Naive thymus-derived CD8-positive, alpha-beta T cell (primary cell): Measurements from ENCODE around the gene IDS. TPM values are rescaled to one million over a fixed set of nuclear protein-coding genes. Genes with fewer than 3 reads are reported as not detected.
A peak's percentile ranks its signal among the peaks of the same experiment; 100 is the strongest.
"Not testable (repeated sequence)": the region's sequence is repeated elsewhere in the genome, so short reads cannot be mapped to it uniquely, and the experiment has no call there.

Experiments used
- ATAC-seq, 2 donors: fragments of 150-1000 bp; cut with Tn5 transposase in 1 of 2; sonication (Bioruptor Pico), chemical (Tn5 transposase) in 1 of 2; 1 replicate in 1 of 2; 2 replicates in 1 of 2; pipeline ENCODE4 v1.10.0; 2021; ENCODE audit warnings: mild to moderate bottlenecking in 2 of 2, moderate library complexity in 2 of 2
- POLR2A ChIA-PET: fragments of 350-600 bp; sonication (Branson Sonifier 250); formaldehyde crosslinking; loops from one replicate; lab custom pipeline; 2021; ENCODE audit warnings: antibody characterized with exemption; lab: Charles Lee
- DNase-seq, 10 donors: peaks; one replicate each; pipeline versions ENCODE4 v3.0.0 to v3.0.0-alpha.2; 2020 to 2022
- H3K27ac Mint-ChIP-seq, 10 donors: one replicate each; pipeline ENCODE4 v1.8.0; 2020 to 2022; ENCODE audit warnings: mild to moderate bottlenecking in 10 of 10, mixed read lengths in 10 of 10, moderate library complexity in 4 of 10, inconsistent platforms in 1 of 10
- H3K27me3 Mint-ChIP-seq, 5 donors: one replicate each; pipeline ENCODE4 v1.8.0; 2021 to 2022; ENCODE audit warnings: mixed read lengths in 5 of 5
- H3K36me3 Mint-ChIP-seq, 3 donors: one replicate each; pipeline ENCODE4 v1.8.0; 2020 to 2022; ENCODE audit warnings: mixed read lengths in 3 of 3, mild to moderate bottlenecking in 2 of 3, inconsistent platforms in 1 of 3
- H3K4me1 Mint-ChIP-seq, 4 donors: one replicate each; pipeline ENCODE4 v1.8.0; 2021 to 2022; ENCODE audit warnings: mixed read lengths in 4 of 4
- H3K4me3 Mint-ChIP-seq, 10 donors: one replicate each; pipeline ENCODE4 v1.8.0; 2020 to 2022; ENCODE audit warnings: mild to moderate bottlenecking in 10 of 10, mixed read lengths in 10 of 10, moderate library complexity in 6 of 10, inconsistent platforms in 1 of 10
- H3K9me3 Mint-ChIP-seq, 9 donors: one replicate each; pipeline ENCODE4 v1.8.0; 2020 to 2022; ENCODE audit warnings: mixed read lengths in 9 of 9, mild to moderate bottlenecking in 3 of 9, inconsistent platforms in 1 of 9, moderate library complexity in 1 of 9
- polyA plus RNA-seq, 3 donors: library from polyadenylated mRNA; unstranded; fragments of 300-500 nt; fragmentation: Illumina TruSeq; gene quantifications; one replicate each; pipeline ENCODE4 v1.2.3, GENCODE V29; 2021
- total RNA-seq, 8 experiments: library from RNA in 2 of 8; stranded (reverse) in 2 of 8; gene quantifications; one replicate each; pipeline ENCODE4 v1.2.3 and lab custom pipeline; 2021 to 2026

Gene IDS
- total and polyA plus RNA-seq, 5 experiments from 2014 or later = 65.4 to 164 (median 98.4) TPM

GRCh38 chrX:149510386-149510785, 5.3 kb upstream of the IDS start:
- Mint-ChIP-seq H3K4me3 (no peak overlapping the region), H3K4me1 (peaks cover 5 to 34% (median 26%) of the 10 kb centered on the region in 4 donors), H3K27ac (peak overlapping the region in 4 of 10 donors; percentile 11 to 78 (median 49)), H3K27me3 (peaks cover 0 to 2% (median 0%) of the 10 kb centered on the region in 5 donors), H3K36me3 (no peaks in the 10 kb centered on the region), H3K9me3 (no peaks in the 10 kb centered on the region)
- ATAC-seq (peak in 1 of 2 donors; percentile 44), DNase-seq (no peak)
- POLR2A ChIA-PET = no interaction called here

- no peak for DNase-seq
- POLR2A ChIA-PET = no interaction called here
- Mint-ChIP-seq H3K36me3 (peaks cover 0 to 3% (median 2%) of the 10 kb centered on the region in 3 donors), H3K4me3 (no peak overlapping the region), H3K4me1 (peaks cover 11 to 29% (median 23%) of the 10 kb centered on the region in 4 donors), H3K9me3 (no peaks in the 10 kb centered on the region), H3K27ac (no peak overlapping the region), H3K27me3 (peaks cover 0 to 2% (median 0%) of the 10 kb centered on the region in 5 donors)
- no peak for ATAC-seq
Measured at GRCh38 chrX:149508467-149508866, 3.4 kb upstream of the IDS start.

- no peak overlapping the region for H3K4me3 Mint-ChIP-seq
- POLR2A ChIA-PET = interaction anchor here (0.9 to 2.9 kb wide), 2 partner anchors 15 to 34 kb away, joined by 4 to 14 read pairs; partner anchors contain the start of gene EOLA1
Measured at GRCh38 chrX:149506349-149506748, 1.2 kb upstream of the IDS start.

GRCh38 chrX:149505671-149506070, 565 bp upstream of the IDS start:
- peaks cover 0 to 19% (median 3%) of the 10 kb centered on the region in 3 donors for H3K36me3 Mint-ChIP-seq
- H3K27me3 Mint-ChIP-seq = peaks cover 0 to 2% (median 0%) of the 10 kb centered on the region in 5 donors
- ATAC-seq (no peak), DNase-seq (no peak)
- no peaks in the 10 kb centered on the region for H3K9me3 Mint-ChIP-seq
- H3K4me1 Mint-ChIP-seq = peaks cover 11 to 46% (median 32%) of the 10 kb centered on the region in 4 donors
- peak overlapping the region; percentile 70 to 100 (median 97) for H3K27ac Mint-ChIP-seq
- POLR2A ChIA-PET = interaction anchor here (0.8 to 2.9 kb wide), 8 partner anchors 9 to 434 kb away, joined by 3 to 41 read pairs (median 5); partner anchors contain the start of gene EOLA1
- peak overlapping the region; percentile 85 to 99 (median 93) for H3K4me3 Mint-ChIP-seq

More at GRCh38 chrX:149506349-149506748, 1.2 kb upstream of the IDS start:
- no peaks in the 10 kb centered on the region for H3K9me3 Mint-ChIP-seq
- DNase-seq (no peak), ATAC-seq (no peak)
- H3K4me1 Mint-ChIP-seq = peaks cover 11 to 42% (median 26%) of the 10 kb centered on the region in 4 donors
- peaks cover 0 to 2% (median 0%) of the 10 kb centered on the region in 5 donors for H3K27me3 Mint-ChIP-seq
- peaks cover 0 to 16% (median 3%) of the 10 kb centered on the region in 3 donors for H3K36me3 Mint-ChIP-seq
- peak overlapping the region in 8 of 10 donors; percentile 69 to 100 (median 97) for H3K27ac Mint-ChIP-seq

- POLR2A ChIA-PET = interaction anchor here (0.8 to 2.9 kb wide), 6 partner anchors 10 to 434 kb away, joined by 3 to 41 read pairs (median 9); partner anchors contain the start of genes EOLA1 and EOLA2
- H3K27me3 Mint-ChIP-seq = no peaks in the 10 kb centered on the region
- H3K4me1 Mint-ChIP-seq = peaks cover 9 to 41% (median 38%) of the 10 kb centered on the region in 4 donors
- peak in 9 of 10 donors; percentile 33 to 84 (median 54) for DNase-seq
- ATAC-seq = peak; percentile 25 to 51
- H3K9me3 Mint-ChIP-seq = no peaks in the 10 kb centered on the region
- peak overlapping the region; percentile 95 to 100 (median 97) for H3K27ac Mint-ChIP-seq
- H3K36me3 Mint-ChIP-seq = peaks cover 0 to 29% (median 4%) of the 10 kb centered on the region in 3 donors
- peak overlapping the region; percentile 85 to 99 (median 93) for H3K4me3 Mint-ChIP-seq
Measured at GRCh38 chrX:149504226-149504914, 736 bp downstream of the IDS start.

- Mint-ChIP-seq H3K4me3 (peak overlapping the region in 9 of 10 donors; percentile 85 to 99 (median 93)), H3K27ac (peak overlapping the region in 8 of 10 donors; percentile 35 to 100 (median 98)), H3K4me1 (peaks cover 9 to 41% (median 39%) of the 10 kb centered on the region in 4 donors), H3K36me3 (peaks cover 0 to 39% (median 5%) of the 10 kb centered on the region in 3 donors)
- DNase-seq (peak; percentile 28 to 89 (median 62)), ATAC-seq (peak; percentile 61)
- POLR2A ChIA-PET = interaction anchor here (2.2 to 2.9 kb wide), 2 partner anchors 18 to 37 kb away, joined by 14 to 41 read pairs; partner anchors contain the start of gene EOLA1
- not testable (repeated sequence) for H3K9me3 Mint-ChIP-seq, H3K27me3 Mint-ChIP-seq
Measured at GRCh38 chrX:149503446-149503845, 1.7 kb downstream of the IDS start.

GRCh38 chrX:149502923-149503322, 2.2 kb downstream of the IDS start:
- DNase-seq = peak in 1 of 10 donors; percentile 27

GRCh38 chrX:149499766-149500165, 5.3 kb downstream of the IDS start:
- POLR2A ChIA-PET = no interaction called here
- Mint-ChIP-seq H3K27ac (peak overlapping the region in 2 of 10 donors; percentile 11 to 67), H3K36me3 (peaks cover 0 to 68% (median 13%) of the 10 kb centered on the region in 3 donors), H3K27me3 (no peaks in the 10 kb centered on the region), H3K4me3 (no peak overlapping the region), H3K4me1 (peaks cover 9 to 35% (median 29%) of the 10 kb centered on the region in 4 donors), H3K9me3 (no peaks in the 10 kb centered on the region)
- no peak for DNase-seq
- ATAC-seq = no peak

More at GRCh38 chrX:149502923-149503322, 2.2 kb downstream of the IDS start:
- Mint-ChIP-seq H3K4me3 (peak overlapping the region in 4 of 10 donors; percentile 22 to 38 (median 32)), H3K27ac (peak overlapping the region; percentile 13 to 90 (median 76)), H3K4me1 (peaks cover 9 to 40% (median 39%) of the 10 kb centered on the region in 4 donors), H3K36me3 (peaks cover 0 to 44% (median 6%) of the 10 kb centered on the region in 3 donors)
- H3K27me3 Mint-ChIP-seq, POLR2A ChIA-PET, H3K9me3 Mint-ChIP-seq: not testable (repeated sequence)
- ATAC-seq = peak; percentile 7 to 15

GRCh38 chrX:149498767-149499166, 6.3 kb downstream of the IDS start:
- no peaks in the 10 kb centered on the region for H3K27me3 Mint-ChIP-seq
- H3K9me3 Mint-ChIP-seq = no peaks in the 10 kb centered on the region
- no peak for DNase-seq
- no peak for ATAC-seq
- POLR2A ChIA-PET = interaction anchor here (0.7 kb wide), 1 partner anchor 1930 kb away, joined by 5 read pairs; no protein-coding TSS in a partner anchor
- H3K4me1 Mint-ChIP-seq = peaks cover 3 to 32% (median 23%) of the 10 kb centered on the region in 4 donors
- no peak overlapping the region for H3K4me3 Mint-ChIP-seq
- H3K36me3 Mint-ChIP-seq = peaks cover 0 to 65% (median 11%) of the 10 kb centered on the region in 3 donors
- H3K27ac Mint-ChIP-seq = no peak overlapping the region

- peak overlapping the region in 1 of 10 donors; percentile 24 for H3K27ac Mint-ChIP-seq
- ATAC-seq (no peak), DNase-seq (no peak)
- no peaks in the 10 kb centered on the region for H3K9me3 Mint-ChIP-seq
- POLR2A ChIA-PET = no interaction called here
- H3K4me1 Mint-ChIP-seq = peaks cover 3 to 31% (median 20%) of the 10 kb centered on the region in 4 donors
- H3K4me3 Mint-ChIP-seq = no peak overlapping the region
- no peaks in the 10 kb centered on the region for H3K27me3 Mint-ChIP-seq
- H3K36me3 Mint-ChIP-seq = peaks cover 0 to 62% (median 11%) of the 10 kb centered on the region in 3 donors
Measured at GRCh38 chrX:149497626-149498025, 7.5 kb downstream of the IDS start.

- POLR2A ChIA-PET = no interaction called here
- Mint-ChIP-seq H3K27me3 (no peaks in the 10 kb centered on the region), H3K4me1 (peaks cover 3 to 26% (median 15%) of the 10 kb centered on the region in 4 donors), H3K4me3 (no peak overlapping the region), H3K9me3 (no peaks in the 10 kb centered on the region), H3K27ac (no peak overlapping the region), H3K36me3 (peaks cover 0 to 58% (median 10%) of the 10 kb centered on the region in 3 donors)
- no peak for ATAC-seq
- DNase-seq = no peak
Measured at GRCh38 chrX:149497054-149497453, 8.1 kb downstream of the IDS start.

GRCh38 chrX:149495573-149496071, 9.5 kb downstream of the IDS start:
- H3K36me3 Mint-ChIP-seq = peaks cover 0 to 55% (median 11%) of the 10 kb centered on the region in 3 donors

More at GRCh38 chrX:149495573-149496071, 9.5 kb downstream of the IDS start:
- ATAC-seq = no peak
- peak overlapping the region in 1 of 10 donors; percentile 20 for H3K27ac Mint-ChIP-seq
- H3K27me3 Mint-ChIP-seq = no peaks in the 10 kb centered on the region
- no peaks in the 10 kb centered on the region for H3K9me3 Mint-ChIP-seq
- no peak for DNase-seq
- POLR2A ChIA-PET = no interaction called here
- H3K4me1 Mint-ChIP-seq = peaks cover 0 to 11% (median 7%) of the 10 kb centered on the region in 4 donors
- no peak overlapping the region for H3K4me3 Mint-ChIP-seq
